Endothelial cell of umbilical vein (primary cell): ENCODE measurements around the gene CRNN.

ENCODE experiments used
- EZH2 ChIP-seq: IDR thresholded peaks from 2 replicates; pipeline ENCODE4 v1.6.1; 2012; ENCODE audit warnings: borderline replicate concordance, low read depth, mild to moderate bottlenecking, moderate library complexity, low read length, inconsistent platforms; ENCODE audit not compliant: severe bottlenecking
- JUN ChIP-seq: IDR thresholded peaks from 2 replicates; pipeline ENCODE4 v1.6.1; 2011; ENCODE audit warnings: borderline replicate concordance, low read depth; ENCODE audit not compliant: insufficient read length, insufficient read depth
- POLR2A ChIP-seq: IDR thresholded peaks from 2 replicates; pipeline ENCODE4 v1.6.1; 2012; ENCODE audit warnings: low read depth, mild to moderate bottlenecking, control low read depth, low read length
- POLR2AphosphoS5 ChIP-seq: IDR thresholded peaks from 2 replicates; pipeline ENCODE4 v1.6.1; 2012; ENCODE audit warnings: low read depth, mild to moderate bottlenecking, control low read depth, low read length, moderate library complexity; ENCODE audit not compliant: insufficient read depth
- TF ChIP-seq, protein P1 (sequence below), 2 donors: IDR thresholded peaks; 1 replicate in 1 of 2; 2 replicates in 1 of 2; pipeline ENCODE4 v1.5.1; 2011; ENCODE audit warnings: low read length in 2 of 2, mild to moderate bottlenecking in 2 of 2, moderate library complexity in 2 of 2, control low read depth in 1 of 2, inconsistent platforms in 1 of 2, low read depth in 1 of 2; ENCODE audit not compliant: insufficient read depth in 1 of 2; ENCODE audit errors: extremely low read depth in 1 of 2
- TF ChIP-seq, protein P2 (sequence below): IDR thresholded peaks from 2 replicates; pipeline ENCODE4 v1.6.1; 2011; ENCODE audit not compliant: insufficient read depth, insufficient read length

DNA sequence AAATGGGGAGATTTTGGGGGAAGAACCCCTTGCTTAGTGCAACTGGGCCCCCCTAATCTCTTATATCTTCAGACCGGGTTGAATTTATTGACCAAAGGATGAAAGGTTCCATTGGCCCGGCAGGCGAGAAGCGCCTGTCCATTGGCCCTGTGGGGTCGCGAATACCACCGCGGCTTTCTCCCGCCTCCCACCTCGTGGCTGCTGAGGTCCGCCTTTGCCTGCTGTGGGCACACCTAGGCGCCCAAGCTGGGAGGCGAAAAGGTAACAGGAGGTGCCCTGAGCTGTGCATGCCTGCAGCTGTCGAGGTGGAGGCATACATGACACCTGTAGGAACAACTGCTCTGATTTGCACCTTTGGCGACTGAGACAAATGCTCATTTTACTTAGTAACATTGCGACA, 33.1 kb downstream of the CRNN start:
- TF ChIP-seq, protein P1, sequence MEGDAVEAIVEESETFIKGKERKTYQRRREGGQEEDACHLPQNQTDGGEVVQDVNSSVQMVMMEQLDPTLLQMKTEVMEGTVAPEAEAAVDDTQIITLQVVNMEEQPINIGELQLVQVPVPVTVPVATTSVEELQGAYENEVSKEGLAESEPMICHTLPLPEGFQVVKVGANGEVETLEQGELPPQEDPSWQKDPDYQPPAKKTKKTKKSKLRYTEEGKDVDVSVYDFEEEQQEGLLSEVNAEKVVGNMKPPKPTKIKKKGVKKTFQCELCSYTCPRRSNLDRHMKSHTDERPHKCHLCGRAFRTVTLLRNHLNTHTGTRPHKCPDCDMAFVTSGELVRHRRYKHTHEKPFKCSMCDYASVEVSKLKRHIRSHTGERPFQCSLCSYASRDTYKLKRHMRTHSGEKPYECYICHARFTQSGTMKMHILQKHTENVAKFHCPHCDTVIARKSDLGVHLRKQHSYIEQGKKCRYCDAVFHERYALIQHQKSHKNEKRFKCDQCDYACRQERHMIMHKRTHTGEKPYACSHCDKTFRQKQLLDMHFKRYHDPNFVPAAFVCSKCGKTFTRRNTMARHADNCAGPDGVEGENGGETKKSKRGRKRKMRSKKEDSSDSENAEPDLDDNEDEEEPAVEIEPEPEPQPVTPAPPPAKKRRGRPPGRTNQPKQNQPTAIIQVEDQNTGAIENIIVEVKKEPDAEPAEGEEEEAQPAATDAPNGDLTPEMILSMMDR (IDR thresholded peaks at IDR 0.05; ENCODE audit: extremely low read depth in 1 of 2, insufficient read depth in 1 of 2, low read depth in 1 of 2, low read length in 2 of 2) = no peak
- TF ChIP-seq POLR2A (no peak), EZH2 (no peak), POLR2AphosphoS5 (no peak), JUN (no peak)
- TF ChIP-seq, protein P2, sequence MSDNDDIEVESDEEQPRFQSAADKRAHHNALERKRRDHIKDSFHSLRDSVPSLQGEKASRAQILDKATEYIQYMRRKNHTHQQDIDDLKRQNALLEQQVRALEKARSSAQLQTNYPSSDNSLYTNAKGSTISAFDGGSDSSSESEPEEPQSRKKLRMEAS = no peak
